SU-DHL-6 (cell line): Measurements from ENCODE around the gene VMO1.

Source experiments
- H2AFZ ChIP-seq: fragments of 200-600 bp; sonication (generic); 2 replicates; pipeline ENCODE4 v1.6.1; 2014; ENCODE audit warnings: low read depth, mild to moderate bottlenecking, moderate library complexity, mixed read lengths, antibody characterized with exemption, low read length; ENCODE audit not compliant: severe bottlenecking
- H3F3A ChIP-seq: fragments of 200-600 bp; shearing (Covaris generic); 2 replicates; pipeline ENCODE4 v1.6.0; 2016; ENCODE audit warnings: antibody characterized with exemption, mild to moderate bottlenecking; ENCODE audit not compliant: insufficient read depth
- H3K27ac ChIP-seq: fragments of 200-600 bp; sonication (generic); 2 replicates; pipeline ENCODE4 v1.5.1; 2016; ENCODE audit warnings: low read depth, mild to moderate bottlenecking, low read length, moderate library complexity, mixed read lengths
- H3K27me3 ChIP-seq: fragments of 200-600 bp; sonication (generic), shearing (Covaris generic); 2 replicates; pipeline ENCODE4 v1.6.0; 2014; ENCODE audit warnings: mild to moderate bottlenecking, low read length
- H3K36me3 ChIP-seq: fragments of 200-600 bp; sonication (generic); 2 replicates; pipeline ENCODE4 v1.6.1; 2014; ENCODE audit warnings: mild to moderate bottlenecking, low read length, mixed read lengths
- H3K4me2 ChIP-seq: fragments of 300-600, 200-600 bp; shearing (Covaris generic), sonication (generic); 2 replicates; pipeline ENCODE4 v1.6.0; 2014; ENCODE audit warnings: low read length, low read depth, mild to moderate bottlenecking; ENCODE audit not compliant: poor library complexity, severe bottlenecking
- H3K4me3 ChIP-seq: fragments of 200-600 bp; sonication (generic); 2 replicates; pipeline ENCODE4 v1.5.1; 2014; ENCODE audit warnings: antibody characterized with exemption, low read length, mild to moderate bottlenecking, mixed read lengths; ENCODE audit not compliant: insufficient read depth, poor library complexity, severe bottlenecking
- H3K79me2 ChIP-seq: fragments of 200-600 bp; sonication (generic); 2 replicates; pipeline ENCODE4 v1.6.1; 2014; ENCODE audit warnings: mild to moderate bottlenecking, low read length, moderate library complexity; ENCODE audit not compliant: insufficient read depth
- H3K9ac ChIP-seq: fragments of 200-600 bp; sonication (generic); 2 replicates; pipeline ENCODE4 v1.7.0; 2014; ENCODE audit warnings: mild to moderate bottlenecking, low read length
- H3K9me2 ChIP-seq: fragments of 200-600 bp; sonication (generic); replicated peaks from 2 replicates; pipeline ENCODE4 v1.6.1; 2014; ENCODE audit warnings: low read length; ENCODE audit not compliant: insufficient read depth
- H3K9me3 ChIP-seq: fragments of 200-600 bp; sonication (generic); 2 replicates; pipeline ENCODE4 v1.6.1; 2014; ENCODE audit warnings: low read length, mixed read lengths; ENCODE audit not compliant: insufficient read depth
- H4K20me1 ChIP-seq: fragments of 200-600 bp; sonication (generic); 2 replicates; pipeline ENCODE4 v1.6.1; 2014; ENCODE audit warnings: low read depth, mild to moderate bottlenecking, antibody characterized with exemption, low read length, moderate library complexity, mixed read lengths
- CTCF ChIP-seq: fragments of 200-600 bp; sonication (generic); IDR thresholded peaks from one replicate; pipeline ENCODE4 v1.5.1; 2017; ENCODE audit warnings: antibody characterized with exemption, mild to moderate bottlenecking, low read length, moderate library complexity; ENCODE audit not compliant: insufficient read depth, poor library complexity, severe bottlenecking
- EZH2phosphoT487 ChIP-seq: fragments of 200-600 bp; sonication (generic), shearing (Covaris generic); conservative IDR thresholded peaks from 2 replicates; pipeline ENCODE4 v1.6.1; 2018; ENCODE audit warnings: mild to moderate bottlenecking, antibody characterized with exemption, low read length, moderate library complexity, mixed read lengths

Gene VMO1

DNA sequence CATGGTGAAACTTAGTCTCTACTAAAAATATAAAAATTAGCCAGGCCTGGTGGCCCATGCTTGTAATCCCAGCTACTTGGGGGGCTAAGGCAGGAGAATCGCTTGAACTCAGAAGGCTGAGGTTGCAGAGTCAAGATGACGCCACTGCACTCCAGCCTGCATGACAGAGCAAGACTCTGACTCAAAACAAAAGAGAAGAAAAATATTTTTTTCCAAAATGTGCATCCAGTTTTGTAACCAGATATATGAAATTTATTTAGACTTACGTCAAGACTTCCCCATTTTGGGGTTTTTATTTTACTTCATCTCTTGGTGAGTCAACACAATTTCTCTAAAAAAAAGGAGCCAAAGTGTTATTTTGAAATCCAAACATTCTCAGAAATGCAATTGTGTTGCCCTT lies 20.0 kb downstream of the VMO1 start:
- H3K9ac ChIP-seq, result no peak overlapping the region
- H3K9me2 ChIP-seq, result no peaks in the 10 kb centered on the region
- TF ChIP-seq CTCF (no peak), EZH2phosphoT487 (no peak)
- no peak overlapping the region for H2AFZ ChIP-seq
- no peaks in the 10 kb centered on the region for H3K79me2 ChIP-seq
- no peaks in the 10 kb centered on the region for H4K20me1 ChIP-seq
- no peak overlapping the region for H3K4me3 ChIP-seq
- no peaks in the 10 kb centered on the region for H3F3A ChIP-seq
- H3K36me3 ChIP-seq, result no peaks in the 10 kb centered on the region
- no peaks in the 10 kb centered on the region for H3K27me3 ChIP-seq
- H3K27ac ChIP-seq, result no peak overlapping the region
- no peaks in the 10 kb centered on the region for H3K9me3 ChIP-seq
- H3K4me2 ChIP-seq, result no peak overlapping the region

GRCh38 chr17:4764595-4764994 lies 21.6 kb downstream of the VMO1 start:
- Histone ChIP-seq H2AFZ (no peak overlapping the region), H3K4me3 (no peak overlapping the region), H4K20me1 (no peaks in the 10 kb centered on the region), H3K4me2 (no peak overlapping the region), H3K27ac (no peak overlapping the region), H3F3A (no peaks in the 10 kb centered on the region), H3K27me3 (no peaks in the 10 kb centered on the region), H3K79me2 (no peaks in the 10 kb centered on the region), H3K9me2 (no peaks in the 10 kb centered on the region), H3K36me3 (no peaks in the 10 kb centered on the region), H3K9me3 (no peaks in the 10 kb centered on the region), H3K9ac (no peak overlapping the region)
- no peak for TF ChIP-seq EZH2phosphoT487
- TF ChIP-seq CTCF, result no peak

- no peaks in the 10 kb centered on the region for H3K36me3 ChIP-seq
- no peaks in the 10 kb centered on the region for H3K27me3 ChIP-seq
- H3K9me3 ChIP-seq, result no peaks in the 10 kb centered on the region
- H3K4me2 ChIP-seq, result no peak overlapping the region
- no peaks in the 10 kb centered on the region for H3K9me2 ChIP-seq
- no peak overlapping the region for H3K4me3 ChIP-seq
- H3K27ac ChIP-seq, result no peak overlapping the region
- H3K79me2 ChIP-seq, result no peaks in the 10 kb centered on the region
- H3F3A ChIP-seq, result no peaks in the 10 kb centered on the region
- TF ChIP-seq EZH2phosphoT487 (no peak), CTCF (no peak)
- no peak overlapping the region for H2AFZ ChIP-seq
- no peaks in the 10 kb centered on the region for H4K20me1 ChIP-seq
- H3K9ac ChIP-seq, result no peak overlapping the region
Measured at GRCh38 chr17:4759776-4760236, 26.4 kb downstream of the VMO1 start.
